Measurements from ENCODE around the gene PFKP. TPM values are rescaled to one million over a fixed set of nuclear protein-coding genes. Genes with fewer than 3 reads are reported as not detected.
"Not testable (repeated sequence)": the region's sequence is repeated elsewhere in the genome, so short reads cannot be mapped to it uniquely, and the experiment has no call there.

Gene PFKP
- total RNA-seq, 2 donors from 2014 or later = 58.0 to 82.3 TPM

DNA sequence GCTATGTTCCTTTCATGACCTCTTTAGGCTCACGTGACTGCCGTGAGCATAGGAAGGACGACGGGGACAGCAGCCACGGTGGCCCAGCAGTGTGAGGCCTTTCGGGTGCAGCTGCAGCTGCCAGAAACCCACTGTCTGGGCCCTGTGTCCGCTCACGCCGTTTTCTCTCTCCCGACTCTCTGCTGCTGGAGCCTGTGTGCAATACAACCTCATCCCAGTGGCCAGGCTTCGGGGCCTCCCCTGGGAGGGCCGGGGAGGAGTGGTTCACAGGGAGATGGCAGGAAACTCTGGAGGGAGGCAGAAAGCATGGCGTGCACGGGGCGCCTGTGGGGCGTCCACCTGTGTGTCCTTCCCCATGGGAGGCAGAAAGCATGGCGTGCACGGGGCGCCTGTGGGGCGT lies 38.6 kb downstream of the PFKP start:
- Histone ChIP-seq H3K27ac (ENCODE audit: low read depth, low read length) (no peak overlapping the region), H3K27me3 (ENCODE audit: control insufficient read depth, insufficient read depth, low read length, poor library complexity, severe bottlenecking) (no peaks in the 10 kb centered on the region), H3K4me1 (ENCODE audit: control insufficient read depth, insufficient read depth, low read length) (no peaks in the 10 kb centered on the region), H3K36me3 (ENCODE audit: control insufficient read depth, insufficient read depth, low read length) (peaks cover 11% of the 10 kb centered on the region), H3K9ac (ENCODE audit: extremely low read depth, low read length, poor library complexity, severe bottlenecking) (no peak overlapping the region), H3K9me3 (ENCODE audit: control insufficient read depth, low read length) (no peaks in the 10 kb centered on the region), H3K4me3 (ENCODE audit: low read length) (no peak overlapping the region)
- H3K4me3 Mint-ChIP-seq = no peak overlapping the region
- DNase-seq = no peak
- peaks cover 72% of the 10 kb centered on the region for H3K36me3 Mint-ChIP-seq (ENCODE audit: low read depth)
- H3K4me1 Mint-ChIP-seq = peaks cover 3% of the 10 kb centered on the region
- TF ChIP-seq, protein P1, sequence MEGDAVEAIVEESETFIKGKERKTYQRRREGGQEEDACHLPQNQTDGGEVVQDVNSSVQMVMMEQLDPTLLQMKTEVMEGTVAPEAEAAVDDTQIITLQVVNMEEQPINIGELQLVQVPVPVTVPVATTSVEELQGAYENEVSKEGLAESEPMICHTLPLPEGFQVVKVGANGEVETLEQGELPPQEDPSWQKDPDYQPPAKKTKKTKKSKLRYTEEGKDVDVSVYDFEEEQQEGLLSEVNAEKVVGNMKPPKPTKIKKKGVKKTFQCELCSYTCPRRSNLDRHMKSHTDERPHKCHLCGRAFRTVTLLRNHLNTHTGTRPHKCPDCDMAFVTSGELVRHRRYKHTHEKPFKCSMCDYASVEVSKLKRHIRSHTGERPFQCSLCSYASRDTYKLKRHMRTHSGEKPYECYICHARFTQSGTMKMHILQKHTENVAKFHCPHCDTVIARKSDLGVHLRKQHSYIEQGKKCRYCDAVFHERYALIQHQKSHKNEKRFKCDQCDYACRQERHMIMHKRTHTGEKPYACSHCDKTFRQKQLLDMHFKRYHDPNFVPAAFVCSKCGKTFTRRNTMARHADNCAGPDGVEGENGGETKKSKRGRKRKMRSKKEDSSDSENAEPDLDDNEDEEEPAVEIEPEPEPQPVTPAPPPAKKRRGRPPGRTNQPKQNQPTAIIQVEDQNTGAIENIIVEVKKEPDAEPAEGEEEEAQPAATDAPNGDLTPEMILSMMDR (conservative IDR thresholded peaks at IDR 0.05) = no peak
- no peaks in the 10 kb centered on the region for H3K27me3 Mint-ChIP-seq (ENCODE audit: insufficient read depth)
- H3K9me3 Mint-ChIP-seq = no peaks in the 10 kb centered on the region
- no peak overlapping the region for H3K27ac Mint-ChIP-seq
- WGBS, 2 experiments (ENCODE audit: insufficient coverage in 1 of 2, insufficient read length in 1 of 2) = 80 to 86% methylated on average over 5 to 15 of the region's 20 CpGs

DNA sequence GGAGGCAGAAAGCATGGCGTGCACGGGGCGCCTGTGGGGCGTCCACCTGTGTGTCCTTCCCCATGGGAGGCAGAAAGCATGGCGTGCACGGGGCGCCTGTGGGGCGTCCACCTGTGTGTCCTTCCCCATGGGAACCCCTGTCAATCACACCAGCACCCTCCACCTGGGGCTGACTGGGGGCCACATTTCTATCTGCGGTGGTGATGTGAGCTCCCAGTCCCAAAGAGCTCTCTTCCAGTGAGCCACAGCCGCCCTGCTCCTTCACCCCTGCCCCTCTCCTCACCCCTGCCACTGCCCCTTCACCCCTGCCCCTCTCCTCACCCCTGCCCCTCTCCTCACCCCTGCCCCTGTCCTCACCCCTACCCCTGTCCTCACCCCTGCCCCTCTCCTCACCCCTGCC lies 39.0 kb downstream of the PFKP start:
- H3K4me3 Mint-ChIP-seq; DNase-seq; H3K27me3 Mint-ChIP-seq (ENCODE audit: insufficient read depth); H3K9me3 ChIP-seq (ENCODE audit: control insufficient read depth, low read length); H3K9me3 Mint-ChIP-seq; H3K4me3 ChIP-seq (ENCODE audit: low read length); H3K27me3 ChIP-seq (ENCODE audit: control insufficient read depth, insufficient read depth, low read length, poor library complexity, severe bottlenecking); H3K9ac ChIP-seq (ENCODE audit: extremely low read depth, low read length, poor library complexity, severe bottlenecking); H3K4me1 Mint-ChIP-seq; H3K27ac ChIP-seq (ENCODE audit: low read depth, low read length); H3K27ac Mint-ChIP-seq; H3K4me1 ChIP-seq (ENCODE audit: control insufficient read depth, insufficient read depth, low read length): not testable (repeated sequence)
- WGBS, 2 experiments (ENCODE audit: insufficient coverage in 1 of 2, insufficient read length in 1 of 2) = 100% methylated on average over 1 to 5 of the region's 10 CpGs
- peaks cover 11% of the 10 kb centered on the region for H3K36me3 ChIP-seq (ENCODE audit: control insufficient read depth, insufficient read depth, low read length)
- H3K36me3 Mint-ChIP-seq (ENCODE audit: low read depth) = peaks cover 71% of the 10 kb centered on the region

DNA sequence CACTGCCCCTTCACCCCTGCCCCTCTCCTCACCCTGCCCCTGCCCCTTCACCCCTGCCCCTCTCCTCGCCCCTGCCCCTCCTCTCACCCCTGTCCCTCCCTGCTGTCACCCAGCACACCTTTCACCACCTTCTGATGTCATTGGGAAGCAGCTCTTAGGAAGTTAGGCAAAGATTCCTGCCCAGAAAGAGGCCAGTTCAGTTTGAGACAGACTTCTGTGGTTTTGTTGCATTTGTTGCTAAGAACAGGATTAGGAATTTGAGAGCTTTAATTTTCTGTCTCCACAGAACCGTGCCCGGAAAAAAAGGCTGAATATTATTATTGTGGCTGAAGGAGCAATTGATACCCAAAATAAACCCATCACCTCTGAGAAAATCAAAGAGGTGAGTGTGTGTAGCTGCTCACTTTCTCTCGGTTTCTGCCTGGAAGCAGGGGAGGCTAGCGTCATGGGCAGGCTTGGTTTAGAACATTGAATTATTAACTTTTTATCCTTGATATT lies 39.6 kb downstream of the PFKP start:
- no peaks in the 10 kb centered on the region for H3K27me3 Mint-ChIP-seq (ENCODE audit: insufficient read depth)
- no peak overlapping the region for H3K9ac ChIP-seq (ENCODE audit: extremely low read depth, low read length, poor library complexity, severe bottlenecking)

More for the DNA sequence above, 39.6 kb downstream of the PFKP start:
- Histone ChIP-seq H3K27ac (ENCODE audit: low read depth, low read length) (no peak overlapping the region), H3K9me3 (ENCODE audit: control insufficient read depth, low read length) (no peaks in the 10 kb centered on the region), H3K4me3 (ENCODE audit: low read length) (no peak overlapping the region), H3K36me3 (ENCODE audit: control insufficient read depth, insufficient read depth, low read length) (peaks cover 11% of the 10 kb centered on the region), H3K27me3 (ENCODE audit: control insufficient read depth, insufficient read depth, low read length, poor library complexity, severe bottlenecking) (no peaks in the 10 kb centered on the region), H3K4me1 (ENCODE audit: control insufficient read depth, insufficient read depth, low read length) (peaks cover 2% of the 10 kb centered on the region)
- TF ChIP-seq, protein P1 (conservative IDR thresholded peaks at IDR 0.05) = no peak
- Mint-ChIP-seq H3K27ac (no peak overlapping the region), H3K9me3 (no peaks in the 10 kb centered on the region), H3K4me3 (no peak overlapping the region), H3K4me1 (peaks cover 14% of the 10 kb centered on the region), H3K36me3 (ENCODE audit: low read depth) (peaks cover 70% of the 10 kb centered on the region)
- DNase-seq = no peak
- WGBS, 2 experiments (ENCODE audit: insufficient coverage in 1 of 2, insufficient read length in 1 of 2) = 91% methylated on average over 5 of the region's 5 CpGs; no CpG with 5 or more reads in 1 of the 2 experiments
